UCSD-AML1 (cell line): ENCODE measurements around the gene NFATC3.

ENCODE experiments used
- DNase-seq: peaks from one replicate; lab custom pipeline; 2025; ENCODE audit not compliant: unreplicated experiment; lab: John Stamatoyannopoulos, UW

The NFATC3 gene

GRCh38 chr16:68183046-68183445 lies 97.9 kb downstream of the NFATC3 start:
- DNase-seq: no peak

- no peak for DNase-seq
Measured at GRCh38 chr16:68186877-68187276, 101.7 kb downstream of the NFATC3 start.

- no peak for DNase-seq
Measured at GRCh38 chr16:68187505-68187904, 102.3 kb downstream of the NFATC3 start.

GRCh38 chr16:68188170-68188569 lies 103.0 kb downstream of the NFATC3 start:
- DNase-seq: no peak

GRCh38 chr16:68190081-68190480 lies 104.9 kb downstream of the NFATC3 start:
- no peak for DNase-seq

GRCh38 chr16:68190736-68191510 lies 105.8 kb downstream of the NFATC3 start:
- DNase-seq: no peak

- no peak for DNase-seq
Measured at GRCh38 chr16:68194251-68194650, 109.1 kb downstream of the NFATC3 start.

DNA sequence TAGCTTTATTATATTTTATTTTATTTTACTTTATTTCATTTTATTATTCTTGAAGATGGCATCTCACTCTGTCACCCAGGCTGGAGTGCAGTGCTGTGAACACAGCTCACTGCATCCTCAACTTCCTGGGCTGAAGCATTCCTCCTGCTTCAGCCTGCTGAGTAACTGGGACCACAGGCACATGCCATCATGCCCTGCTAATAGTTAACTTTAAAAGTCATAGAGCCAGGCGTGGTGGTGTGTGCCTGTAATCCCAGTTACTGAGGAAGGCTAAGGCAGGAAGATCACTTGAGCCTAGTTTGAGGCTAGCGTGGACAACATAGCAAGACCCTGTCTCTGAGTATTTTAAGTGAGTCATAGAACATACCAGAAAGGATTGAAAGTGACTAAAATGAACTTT lies 112.1 kb downstream of the NFATC3 start:
- no peak for DNase-seq

GRCh38 chr16:68200088-68200783 lies 115.1 kb downstream of the NFATC3 start:
- no peak for DNase-seq

DNA sequence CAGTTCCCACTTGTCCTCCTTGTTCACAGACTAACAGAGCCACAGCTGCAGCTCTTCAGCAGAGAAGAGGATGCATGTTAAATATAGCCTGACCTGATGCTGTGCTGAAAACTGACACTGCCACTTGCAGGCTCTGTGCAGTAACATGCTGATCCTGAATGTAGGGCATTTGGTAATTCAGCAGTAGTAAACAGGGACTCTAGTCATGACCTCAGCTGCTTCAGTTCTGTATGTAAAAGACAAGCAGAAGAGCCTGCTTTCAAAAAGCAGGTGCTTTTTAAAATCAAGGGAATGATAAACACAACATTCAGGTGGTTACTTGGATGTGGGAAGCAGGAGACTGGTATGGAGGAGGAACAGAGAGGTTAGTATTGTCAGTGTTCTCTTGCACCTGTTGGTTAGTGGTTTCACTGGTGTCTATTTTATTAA lies 116.9 kb downstream of the NFATC3 start:
- DNase-seq: no peak

DNA sequence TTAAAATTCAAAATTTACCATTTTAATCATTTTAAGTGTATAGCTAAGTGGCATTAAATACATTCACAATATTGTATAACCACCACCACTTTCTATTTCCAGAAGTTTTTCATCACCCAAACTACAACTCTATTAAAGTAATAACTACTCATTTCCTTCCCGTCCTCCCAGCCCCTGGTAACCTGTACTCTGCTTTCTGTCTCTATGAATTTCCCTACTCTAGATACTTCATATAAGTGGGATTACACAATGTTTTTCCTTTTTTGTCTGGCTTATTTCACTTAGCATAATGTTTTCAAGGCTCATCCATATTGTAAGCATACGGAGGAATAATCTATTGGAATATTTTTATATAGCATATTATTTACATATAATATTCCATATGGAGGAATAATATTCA lies 121.1 kb downstream of the NFATC3 start:
- DNase-seq: no peak

DNA sequence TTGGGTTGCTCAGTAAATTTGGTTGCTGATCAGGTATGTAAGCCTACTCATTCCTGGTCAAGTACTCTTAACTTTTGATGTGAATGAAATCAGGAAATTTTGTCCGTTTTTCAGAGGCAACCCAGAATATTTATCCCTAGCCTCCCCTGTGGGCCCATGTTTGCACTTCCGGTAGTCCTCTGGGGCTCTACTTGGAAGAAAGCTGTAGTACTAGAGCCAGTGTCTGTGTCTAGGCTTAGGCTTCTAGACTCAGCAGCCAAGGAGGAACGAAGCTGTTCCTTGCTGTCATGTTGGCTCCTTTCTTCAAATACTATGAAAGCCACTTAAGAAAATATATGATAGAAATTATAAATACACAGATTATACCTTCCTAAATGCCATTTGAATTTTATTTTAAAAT lies 129.6 kb downstream of the NFATC3 start:
- DNase-seq: no peak

GRCh38 chr16:68215302-68215701 lies 130.1 kb downstream of the NFATC3 start:
- DNase-seq: no peak

DNA sequence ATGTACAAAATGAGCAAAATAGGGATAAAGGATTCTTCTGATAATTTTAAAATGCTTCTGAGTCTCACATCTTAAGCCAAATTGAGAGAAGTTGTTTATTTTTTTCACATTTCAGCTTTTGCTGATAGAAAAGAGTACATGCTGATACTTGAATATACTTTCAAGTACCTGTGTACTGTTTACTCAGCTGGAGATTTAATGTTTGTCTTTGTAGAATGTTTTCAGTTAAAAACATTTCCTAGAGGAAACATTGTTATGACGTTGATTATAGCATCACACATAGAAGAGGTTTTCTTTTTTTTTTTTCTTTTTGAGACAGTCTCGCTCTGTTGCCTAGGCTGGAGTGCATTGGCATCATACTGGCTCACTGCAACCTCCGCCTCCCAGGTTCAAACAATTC lies 131.1 kb downstream of the NFATC3 start:
- no peak for DNase-seq

GRCh38 chr16:68217506-68217905 lies 132.3 kb downstream of the NFATC3 start:
- no peak for DNase-seq

- DNase-seq: no peak
Measured at GRCh38 chr16:68219725-68220351, 134.7 kb downstream of the NFATC3 start.

DNA sequence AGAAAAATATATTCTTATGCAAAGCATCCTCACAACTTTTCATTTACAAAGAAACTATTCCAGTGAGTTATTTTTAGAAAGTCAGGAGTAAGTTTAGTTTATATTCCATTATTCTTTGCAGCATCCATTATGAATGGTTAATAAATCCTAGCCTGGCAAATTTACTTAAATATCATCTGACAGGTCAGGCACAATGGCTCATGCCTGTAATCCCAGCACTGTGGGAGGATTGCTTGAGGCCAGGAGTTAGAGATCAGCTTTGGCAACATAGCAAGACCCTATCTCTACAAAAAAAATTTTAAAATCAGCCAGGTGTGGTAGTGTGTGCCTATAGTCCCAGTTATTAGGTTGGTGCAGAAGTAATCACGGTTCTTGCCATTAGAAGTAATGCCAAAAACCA lies 137.9 kb downstream of the NFATC3 start:
- no peak for DNase-seq

DNA sequence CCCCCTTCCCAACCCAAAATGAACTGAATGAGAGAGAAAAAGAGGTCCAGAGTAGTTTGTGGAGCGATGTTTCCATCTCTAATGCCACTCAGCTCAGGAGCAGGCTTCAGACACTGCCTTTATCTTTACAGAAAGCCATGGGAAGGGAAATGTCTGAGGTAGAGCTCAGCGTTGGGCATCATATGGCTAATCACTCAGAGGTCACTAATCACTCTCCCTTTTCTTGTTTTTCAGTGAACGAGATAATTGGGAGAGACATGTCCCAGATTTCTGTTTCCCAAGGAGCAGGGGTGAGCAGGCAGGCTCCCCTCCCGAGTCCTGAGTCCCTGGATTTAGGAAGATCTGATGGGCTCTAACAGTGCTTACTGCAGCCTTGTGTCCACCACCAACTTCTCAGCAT lies 140.9 kb downstream of the NFATC3 start:
- no peak for DNase-seq

DNA sequence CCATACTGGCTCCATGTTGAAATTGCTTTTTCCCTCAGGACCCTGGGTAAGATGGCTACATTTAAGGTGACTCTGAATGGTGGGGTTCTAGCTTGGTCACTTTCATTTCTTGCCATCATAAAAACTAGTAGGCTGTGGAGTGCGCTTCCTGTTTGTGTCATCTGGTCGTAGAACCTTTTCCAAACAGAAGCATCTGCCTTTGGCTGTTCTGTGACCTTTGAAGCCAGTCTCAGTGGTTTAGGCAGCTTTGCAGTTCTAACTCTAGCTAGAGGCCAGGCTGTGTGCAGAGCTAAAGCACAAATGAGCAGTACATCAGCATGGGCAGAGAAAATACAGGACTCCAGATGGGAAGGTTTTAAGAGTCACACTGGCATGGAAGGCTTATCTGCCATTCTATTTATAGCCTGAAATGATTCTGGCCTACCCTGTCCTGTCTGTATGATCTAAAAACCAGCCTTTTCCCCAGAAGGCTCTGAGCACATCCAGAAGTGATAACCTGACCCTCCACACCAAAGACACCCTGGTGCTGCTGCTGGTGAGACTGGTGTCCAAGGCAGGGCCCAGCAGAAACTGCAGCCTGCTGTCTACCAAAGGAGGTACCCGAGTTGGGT lies 142.1 kb downstream of the NFATC3 start:
- DNase-seq: no peak

GRCh38 chr16:68227850-68228553 lies 142.8 kb downstream of the NFATC3 start:
- no peak for DNase-seq

GRCh38 chr16:68228652-68229051 lies 143.5 kb downstream of the NFATC3 start:
- DNase-seq: no peak
